NB4 (cell line): ENCODE data around the gene NPAS2.

Experiments
- DNase-seq: peaks from one replicate; pipeline ENCODE4 v3.0.0; 2010; ENCODE audit warnings: low read depth
- H3K4me3 ChIP-seq: one replicate; pipeline ENCODE4 v1.5.1; 2011; ENCODE audit warnings: mild to moderate bottlenecking, low read depth, low read length, moderate library complexity
- CTCF ChIP-seq: IDR thresholded peaks from one replicate; pipeline ENCODE4 v1.5.1; 2012; ENCODE audit warnings: low read depth, low read length
- MYC ChIP-seq: IDR thresholded peaks from 2 replicates; pipeline ENCODE4 v1.6.1; 2011; ENCODE audit warnings: low read depth, low read length
- POLR2A ChIP-seq: IDR thresholded peaks from 2 replicates; pipeline ENCODE4 v1.6.1; 2011; ENCODE audit warnings: mild to moderate bottlenecking; ENCODE audit not compliant: insufficient read length; ENCODE audit errors: extremely low read depth
- TF ChIP-seq, protein P1 (sequence below): IDR thresholded peaks from 2 replicates; pipeline ENCODE4 v1.6.1; 2011; ENCODE audit warnings: low read depth, low read length

The NPAS2 gene

DNA sequence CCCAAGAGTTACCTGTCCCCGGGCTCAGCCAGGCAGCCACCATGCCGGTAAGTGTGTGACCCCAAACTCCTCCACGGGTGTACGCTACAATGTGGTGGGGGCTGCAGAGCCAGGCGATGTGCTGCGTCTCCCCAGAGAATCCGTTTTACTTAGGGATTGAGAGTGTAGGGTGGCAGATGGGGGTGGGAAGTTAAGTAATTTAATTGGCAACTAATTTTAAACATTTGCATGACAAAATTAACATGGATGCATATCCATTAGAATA lies 155.5 kb downstream of the NPAS2 start:
- no peak for DNase-seq
- TF ChIP-seq MYC (no peak), CTCF (no peak), POLR2A (no peak)
- TF ChIP-seq, protein P1, sequence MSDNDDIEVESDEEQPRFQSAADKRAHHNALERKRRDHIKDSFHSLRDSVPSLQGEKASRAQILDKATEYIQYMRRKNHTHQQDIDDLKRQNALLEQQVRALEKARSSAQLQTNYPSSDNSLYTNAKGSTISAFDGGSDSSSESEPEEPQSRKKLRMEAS = no peak

GRCh38 chr2:100976061-100976460 lies 156.1 kb downstream of the NPAS2 start:
- TF ChIP-seq CTCF (no peak), MYC (no peak), POLR2A (no peak)
- TF ChIP-seq, protein P1 = no peak
- DNase-seq = no peak
- H3K4me3 ChIP-seq = no peak overlapping the region

More for the DNA sequence above, 155.5 kb downstream of the NPAS2 start:
- no peak overlapping the region for H3K4me3 ChIP-seq

GRCh38 chr2:100976645-100977391 lies 156.9 kb downstream of the NPAS2 start:
- TF ChIP-seq MYC = no peak
- TF ChIP-seq, protein P1 = no peak
- DNase-seq = peak; percentile 36
- H3K4me3 ChIP-seq = no peak overlapping the region

DNA sequence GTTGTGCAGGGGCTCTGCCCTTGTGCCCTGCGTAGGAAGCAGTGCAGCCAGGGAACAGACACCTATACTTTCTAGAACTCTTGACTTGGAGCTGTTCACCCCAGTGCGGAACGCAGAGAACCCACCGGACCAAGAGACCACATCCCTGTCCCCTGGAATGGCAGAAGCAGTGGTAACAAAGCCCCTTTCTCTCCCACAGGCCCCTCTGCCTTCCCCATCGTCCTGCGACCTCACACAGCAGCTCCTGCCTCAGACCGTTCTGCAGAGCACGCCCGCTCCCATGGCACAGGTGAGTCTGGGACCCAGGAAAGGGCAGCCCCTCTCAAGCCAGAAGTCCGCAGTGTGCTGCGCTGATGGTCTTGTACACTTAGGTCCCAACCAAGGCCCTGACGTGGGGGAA lies 157.6 kb downstream of the NPAS2 start:
- H3K4me3 ChIP-seq = no peak overlapping the region
- TF ChIP-seq, protein P1 = no peak
- TF ChIP-seq CTCF = no peak
- no peak for TF ChIP-seq POLR2A
- DNase-seq = no peak

DNA sequence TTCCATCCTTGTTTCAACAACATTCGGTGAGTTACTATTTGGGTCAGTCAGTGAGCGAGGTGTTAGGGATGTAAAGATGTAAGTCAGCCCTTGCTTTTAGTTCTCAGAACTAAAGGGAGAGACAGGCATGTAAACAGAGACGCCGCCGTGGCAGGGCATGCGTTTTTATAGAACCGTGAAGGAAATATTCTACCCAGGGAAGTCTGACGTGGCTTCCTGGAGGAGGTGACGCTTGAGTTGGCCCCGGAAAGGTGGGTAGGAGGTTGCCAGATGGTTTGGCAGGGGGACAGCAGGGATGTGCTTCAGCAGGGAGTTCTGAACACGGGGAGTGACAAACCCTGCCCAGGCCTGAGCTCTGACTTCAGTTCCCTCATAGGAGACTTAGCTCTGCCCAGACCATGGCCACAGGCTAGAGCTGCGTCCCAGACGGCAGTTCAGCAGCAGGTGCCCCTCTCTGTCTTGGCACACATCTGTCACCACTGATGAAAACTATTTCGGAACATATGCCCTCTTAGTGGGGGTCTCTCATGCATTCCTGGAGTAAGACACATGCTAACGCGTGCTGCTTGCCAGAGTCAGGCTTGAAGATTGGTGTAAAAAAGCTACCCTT lies 158.7 kb downstream of the NPAS2 start:
- no peak for TF ChIP-seq POLR2A
- no peak for TF ChIP-seq MYC

GRCh38 chr2:100980046-100980445 lies 160.1 kb downstream of the NPAS2 start:
- H3K4me3 ChIP-seq = no peak overlapping the region
- TF ChIP-seq CTCF = no peak
- TF ChIP-seq, protein P1 = no peak
- TF ChIP-seq POLR2A = no peak
- no peak for TF ChIP-seq MYC
- DNase-seq = no peak

More for the DNA sequence above, 158.7 kb downstream of the NPAS2 start:
- H3K4me3 ChIP-seq = no peak overlapping the region
- DNase-seq = no peak
